Measurements from ENCODE around the gene HRH2.
"Not testable (repeated sequence)": the region's sequence is repeated elsewhere in the genome, so short reads cannot be mapped to it uniquely, and the experiment has no call there.

The HRH2 gene

GRCh38 chr5:175657593-175658271, at the start of gene HRH2:
HRH2 (plus strand) TSS chr5:175658071; CDS start chr5:175683234, 25,163 bp downstream.
- peak; percentile 22 for DNase-seq

GRCh38 chr5:175609526-175609925, 48.3 kb upstream of the HRH2 start:
- no peak for DNase-seq

- no peak for DNase-seq
Observed at GRCh38 chr5:175610381-175610780, 47.5 kb upstream of the HRH2 start.

- DNase-seq = no peak
Observed at GRCh38 chr5:175610898-175611297, 47.0 kb upstream of the HRH2 start.

GRCh38 chr5:175614223-175614815, 43.6 kb upstream of the HRH2 start:
- no peak for DNase-seq

- no peak for DNase-seq
Observed at GRCh38 chr5:175614861-175615260, 43.0 kb upstream of the HRH2 start.

GRCh38 chr5:175616083-175616482, 41.8 kb upstream of the HRH2 start:
- DNase-seq = no peak

GRCh38 chr5:175616527-175616926, 41.3 kb upstream of the HRH2 start:
- DNase-seq = not testable (repeated sequence)

GRCh38 chr5:175617447-175617846, 40.4 kb upstream of the HRH2 start:
- no peak for DNase-seq

GRCh38 chr5:175620527-175620926, 37.3 kb upstream of the HRH2 start:
- DNase-seq = no peak

GRCh38 chr5:175621971-175622370, 35.9 kb upstream of the HRH2 start:
- no peak for DNase-seq

- no peak for DNase-seq
Observed at GRCh38 chr5:175623088-175623487, 34.8 kb upstream of the HRH2 start.

- no peak for DNase-seq
Observed at GRCh38 chr5:175624316-175624715, 33.6 kb upstream of the HRH2 start.

- DNase-seq = no peak
Observed at GRCh38 chr5:175627005-175627404, 30.9 kb upstream of the HRH2 start.

- DNase-seq = no peak
Observed at GRCh38 chr5:175627739-175628138, 30.1 kb upstream of the HRH2 start.

- DNase-seq = no peak
Observed at GRCh38 chr5:175628668-175629067, 29.2 kb upstream of the HRH2 start.

GRCh38 chr5:175629261-175629660, 28.6 kb upstream of the HRH2 start:
- DNase-seq = no peak

- no peak for DNase-seq
Observed at GRCh38 chr5:175629793-175630192, 28.1 kb upstream of the HRH2 start.

- no peak for DNase-seq
Observed at GRCh38 chr5:175635854-175636584, 21.9 kb upstream of the HRH2 start.

- DNase-seq = no peak
Observed at GRCh38 chr5:175638305-175638704, 19.6 kb upstream of the HRH2 start.

- DNase-seq = no peak
Observed at GRCh38 chr5:175640106-175640775, 17.6 kb upstream of the HRH2 start.

GRCh38 chr5:175642998-175643397, 14.9 kb upstream of the HRH2 start:
- no peak for DNase-seq

- no peak for DNase-seq
Observed at GRCh38 chr5:175646251-175646650, 11.6 kb upstream of the HRH2 start.

- DNase-seq = no peak
Observed at GRCh38 chr5:175649967-175650366, 7.9 kb upstream of the HRH2 start.

Measured in NCI-H345 (cell line).